ENCODE results near the gene TIMM21. TPM values are rescaled to one million over a fixed set of nuclear protein-coding genes. Genes with fewer than 3 reads are reported as not detected.
A peak's percentile ranks its signal among the peaks of the same experiment; 100 is the strongest.

The TIMM21 gene
- total RNA-seq, 2 donors from 2014 or later, result 27.6 to 33.1 TPM

DNA sequence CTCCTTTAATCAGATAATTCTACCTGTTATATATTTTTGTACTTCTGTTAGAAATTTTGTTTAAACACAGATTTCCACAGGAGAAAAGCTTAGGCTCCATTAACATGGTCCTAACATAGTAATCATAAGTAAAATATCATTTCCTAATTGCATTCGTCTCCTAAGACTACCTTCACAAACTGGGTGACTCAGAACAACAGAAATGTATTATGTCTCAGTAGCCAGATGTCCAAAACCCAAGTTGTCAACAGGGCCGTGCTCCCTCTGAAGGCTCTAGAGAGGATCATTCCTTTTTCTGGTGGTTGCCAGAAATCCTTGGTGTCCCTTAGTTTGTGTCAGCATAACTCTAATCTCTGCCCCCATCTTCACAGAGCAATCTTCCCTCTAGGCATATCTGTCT lies 6.1 kb upstream of the TIMM21 start:
- WGBS, result 55% methylated on average over 2 of the region's 2 CpGs
- no peak overlapping the region for H3K27ac ChIP-seq
- TF ChIP-seq POLR2A (IDR thresholded peaks at IDR 0.05), result no peak
- TF ChIP-seq, protein P1, sequence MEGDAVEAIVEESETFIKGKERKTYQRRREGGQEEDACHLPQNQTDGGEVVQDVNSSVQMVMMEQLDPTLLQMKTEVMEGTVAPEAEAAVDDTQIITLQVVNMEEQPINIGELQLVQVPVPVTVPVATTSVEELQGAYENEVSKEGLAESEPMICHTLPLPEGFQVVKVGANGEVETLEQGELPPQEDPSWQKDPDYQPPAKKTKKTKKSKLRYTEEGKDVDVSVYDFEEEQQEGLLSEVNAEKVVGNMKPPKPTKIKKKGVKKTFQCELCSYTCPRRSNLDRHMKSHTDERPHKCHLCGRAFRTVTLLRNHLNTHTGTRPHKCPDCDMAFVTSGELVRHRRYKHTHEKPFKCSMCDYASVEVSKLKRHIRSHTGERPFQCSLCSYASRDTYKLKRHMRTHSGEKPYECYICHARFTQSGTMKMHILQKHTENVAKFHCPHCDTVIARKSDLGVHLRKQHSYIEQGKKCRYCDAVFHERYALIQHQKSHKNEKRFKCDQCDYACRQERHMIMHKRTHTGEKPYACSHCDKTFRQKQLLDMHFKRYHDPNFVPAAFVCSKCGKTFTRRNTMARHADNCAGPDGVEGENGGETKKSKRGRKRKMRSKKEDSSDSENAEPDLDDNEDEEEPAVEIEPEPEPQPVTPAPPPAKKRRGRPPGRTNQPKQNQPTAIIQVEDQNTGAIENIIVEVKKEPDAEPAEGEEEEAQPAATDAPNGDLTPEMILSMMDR (IDR thresholded peaks at IDR 0.05), result no peak
- TF ChIP-seq POLR2AphosphoS5 (IDR thresholded peaks at IDR 0.05), result no peak
- no peaks in the 10 kb centered on the region for H3K36me3 ChIP-seq
- intact Hi-C loops (cut with DNase I), result no loop called here
- DNase-seq (ENCODE audit: low spot score), result no peak
- no peaks in the 10 kb centered on the region for H3K9me3 ChIP-seq
- H3K4me3 ChIP-seq, result no peak overlapping the region
- H3K4me1 ChIP-seq (replicated peaks), result no peaks in the 10 kb centered on the region
- H3K27me3 ChIP-seq (replicated peaks; ENCODE audit: insufficient read depth), result no peaks in the 10 kb centered on the region

DNA sequence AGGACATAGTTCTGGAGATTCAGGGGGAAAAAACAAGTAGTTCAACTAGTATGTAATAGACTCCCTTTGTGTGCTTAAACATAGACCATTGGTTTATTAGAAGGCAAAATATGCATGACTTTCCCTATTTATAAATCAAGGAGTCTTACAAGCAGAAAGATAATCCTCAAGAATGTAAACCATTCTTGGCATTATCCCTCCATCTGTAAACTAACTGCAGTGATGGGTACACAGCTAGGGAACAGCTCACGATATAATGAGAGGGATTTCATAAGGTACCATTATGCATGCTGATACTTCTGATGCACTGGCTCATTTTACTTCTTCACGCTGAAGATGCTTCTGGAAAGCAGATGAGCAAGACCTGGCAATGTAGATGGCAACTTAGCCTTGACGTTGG lies 1.6 kb upstream of the TIMM21 start:
- Histone ChIP-seq H3K4me3 (peak overlapping the region in 1 of 2 donors; percentile 56), H3K27ac (no peak overlapping the region), H3K36me3 (no peaks in the 10 kb centered on the region), H3K9me3 (no peaks in the 10 kb centered on the region), H3K4me1 (replicated peaks) (peaks cover 2% of the 10 kb centered on the region), H3K27me3 (replicated peaks; ENCODE audit: insufficient read depth) (no peaks in the 10 kb centered on the region)
- 25% methylated on average over 3 of the region's 3 CpGs for WGBS
- intact Hi-C loops (cut with DNase I), result loop anchor here (5.0 kb wide), 2 partner anchors 146 to 351 kb away; partner anchors contain the start of genes CNDP2 and CYB5A
- TF ChIP-seq POLR2A (IDR thresholded peaks at IDR 0.05) (no peak), POLR2AphosphoS5 (IDR thresholded peaks at IDR 0.05) (no peak)
- TF ChIP-seq, protein P1 (IDR thresholded peaks at IDR 0.05), result no peak
- no peak for DNase-seq (ENCODE audit: low spot score)

DNA sequence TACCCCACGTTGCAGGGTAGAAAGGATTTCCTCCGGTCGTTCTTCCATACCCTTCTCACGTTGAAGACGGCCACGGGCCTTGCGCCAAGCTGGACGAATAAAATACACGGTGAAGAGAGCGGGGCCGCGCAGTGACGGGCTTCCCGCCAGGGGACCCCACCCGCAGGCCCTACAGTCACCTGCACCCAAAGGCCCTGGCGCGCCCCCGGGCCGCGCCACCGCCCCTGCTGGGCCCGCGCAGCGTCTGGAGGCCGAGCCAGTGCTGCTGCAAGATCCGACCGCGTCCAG lies 888 bp upstream of the TIMM21 start:
- DNase-seq (ENCODE audit: low spot score), result no peak
- Histone ChIP-seq H3K27me3 (replicated peaks; ENCODE audit: insufficient read depth) (no peaks in the 10 kb centered on the region), H3K36me3 (no peaks in the 10 kb centered on the region), H3K9me3 (no peaks in the 10 kb centered on the region), H3K4me1 (replicated peaks) (peaks cover 2% of the 10 kb centered on the region), H3K4me3 (peak overlapping the region; percentile 56), H3K27ac (peak overlapping the region; percentile 83 to 88)
- intact Hi-C loops (cut with DNase I), result loop anchor here (5.0 kb wide), 2 partner anchors 145 to 350 kb away; partner anchors contain the start of genes CNDP2 and CYB5A
- TF ChIP-seq POLR2A (IDR thresholded peaks at IDR 0.05), result no peak
- TF ChIP-seq, protein P1 (IDR thresholded peaks at IDR 0.05), result peak in 2 of 4 experiments; percentile 12 to 24
- under 1% methylated on average over 28 of the region's 28 CpGs for WGBS

DNA sequence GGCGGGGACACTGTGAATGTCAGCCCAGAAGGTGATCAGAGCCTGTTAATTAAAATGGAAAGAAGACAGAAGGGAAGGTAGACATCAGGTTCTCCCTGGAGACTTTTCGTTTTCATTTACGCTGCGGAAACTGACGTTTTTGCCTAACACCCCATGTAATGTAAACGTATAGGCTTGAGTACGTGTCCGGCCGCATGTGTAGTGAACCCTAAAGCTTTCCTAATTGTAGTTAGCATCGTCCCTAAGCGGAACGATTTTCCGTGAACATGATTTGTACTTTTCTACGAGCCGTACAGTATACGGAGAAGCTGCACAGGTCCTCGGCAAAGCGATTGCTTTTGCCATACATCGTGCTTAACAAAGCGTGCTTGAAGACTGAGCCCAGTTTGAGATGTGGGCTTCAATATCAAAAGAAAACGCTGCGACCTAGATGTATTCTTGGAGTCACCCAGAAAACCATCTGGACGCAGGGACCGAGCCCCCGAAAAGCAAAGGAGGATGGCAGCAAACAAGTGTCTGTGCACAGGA lies 284 bp downstream of the TIMM21 start:
- no peak for DNase-seq (ENCODE audit: low spot score)
- Histone ChIP-seq H3K27ac (peak overlapping the region; percentile 40 to 88), H3K4me3 (peak overlapping the region; percentile 56), H3K36me3 (no peaks in the 10 kb centered on the region), H3K4me1 (replicated peaks) (peaks cover 2% of the 10 kb centered on the region), H3K9me3 (no peaks in the 10 kb centered on the region), H3K27me3 (replicated peaks; ENCODE audit: insufficient read depth) (no peaks in the 10 kb centered on the region)
- intact Hi-C loops (cut with DNase I), result loop anchor here (5.0 kb wide), 2 partner anchors 144 to 349 kb away; partner anchors contain the start of genes CNDP2 and CYB5A
- no peak for TF ChIP-seq POLR2A (IDR thresholded peaks at IDR 0.05)
- TF ChIP-seq POLR2AphosphoS5 (IDR thresholded peaks at IDR 0.05), result no peak
- TF ChIP-seq, protein P1 (IDR thresholded peaks at IDR 0.05), result no peak
- under 1% methylated on average over 25 of the region's 25 CpGs for WGBS

DNA sequence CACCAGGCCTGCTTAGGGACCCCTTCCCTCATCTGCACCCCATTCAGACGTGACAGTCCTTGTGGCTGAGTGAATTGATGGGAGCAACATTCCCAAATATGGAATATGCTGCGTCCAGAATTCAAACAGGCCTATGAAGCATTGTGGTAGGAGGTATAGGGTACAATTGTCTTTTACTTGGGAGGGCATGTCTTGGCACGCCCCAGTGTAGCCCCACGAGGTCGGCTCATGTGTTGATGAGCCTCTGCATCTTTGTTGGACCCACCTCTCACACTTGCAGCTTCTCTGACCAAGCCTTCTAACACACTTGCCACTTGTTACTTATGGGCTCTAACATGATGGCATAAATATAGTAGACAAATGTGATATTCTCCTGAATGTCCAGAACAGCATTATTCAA lies 1.6 kb downstream of the TIMM21 start:
- intact Hi-C loops (cut with DNase I), result loop anchor here (5.0 kb wide), 2 partner anchors 142 to 347 kb away; partner anchors contain the start of genes CNDP2 and CYB5A
- TF ChIP-seq, protein P1 (IDR thresholded peaks at IDR 0.05), result no peak
- TF ChIP-seq POLR2AphosphoS5 (IDR thresholded peaks at IDR 0.05), result no peak
- no peak for TF ChIP-seq POLR2A (IDR thresholded peaks at IDR 0.05)
- peaks cover 2% of the 10 kb centered on the region for H3K4me1 ChIP-seq (replicated peaks)
- no peaks in the 10 kb centered on the region for H3K9me3 ChIP-seq
- no peaks in the 10 kb centered on the region for H3K36me3 ChIP-seq
- no peak overlapping the region for H3K4me3 ChIP-seq
- no peak for DNase-seq (ENCODE audit: low spot score)
- no peak overlapping the region for H3K27ac ChIP-seq
- 45% methylated on average over 5 of the region's 5 CpGs for WGBS
- H3K27me3 ChIP-seq (replicated peaks; ENCODE audit: insufficient read depth), result no peaks in the 10 kb centered on the region
